GM21360 (cell line): ENCODE measurements around the gene TFAP2E.

Source experiments
- ATAC-seq: cut with Tn5 transposase; IDR thresholded peaks from one replicate; pipeline ENCODE4 v1.9.1; 2021; ENCODE audit warnings: mild to moderate bottlenecking, moderate library complexity; ENCODE audit not compliant: unreplicated experiment

The TFAP2E gene

DNA sequence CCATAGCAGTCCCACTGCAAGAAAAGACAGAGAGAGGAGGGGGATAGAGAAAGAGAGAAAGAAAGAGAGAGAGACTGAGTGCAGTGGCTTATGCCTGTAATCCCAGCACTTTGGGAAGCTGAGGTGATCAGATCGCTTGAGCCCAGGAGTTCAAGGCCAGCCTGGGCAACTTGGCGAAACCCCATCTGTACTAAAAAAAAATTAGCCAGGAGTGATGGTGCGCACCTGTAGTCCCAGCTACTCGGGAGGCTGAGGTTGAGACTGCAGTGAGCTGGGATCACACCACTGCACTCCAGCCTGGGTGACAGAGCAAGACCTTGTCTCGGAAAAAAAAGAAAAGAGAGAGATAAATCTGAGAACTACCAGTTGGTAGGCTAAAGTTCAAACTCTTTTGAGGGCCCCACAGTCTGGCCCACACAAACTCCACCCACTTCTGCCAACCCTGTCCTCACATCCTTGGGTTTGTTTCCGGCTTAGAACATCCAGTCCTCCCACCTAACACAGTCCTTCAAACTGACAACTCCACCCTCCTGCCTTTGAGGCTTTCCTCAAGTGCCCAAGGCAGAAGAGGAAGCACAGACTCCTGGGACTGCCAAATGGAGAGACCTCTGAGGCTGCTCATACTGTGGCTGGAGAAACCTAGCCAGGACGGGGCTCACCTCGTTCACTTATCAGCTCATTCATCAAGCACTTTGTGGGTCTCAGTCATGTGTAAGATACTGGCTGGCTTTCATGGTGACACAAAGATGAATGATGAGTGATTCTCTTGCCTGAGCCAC, 20.1 kb downstream of the TFAP2E start:
- ATAC-seq, result no peak

DNA sequence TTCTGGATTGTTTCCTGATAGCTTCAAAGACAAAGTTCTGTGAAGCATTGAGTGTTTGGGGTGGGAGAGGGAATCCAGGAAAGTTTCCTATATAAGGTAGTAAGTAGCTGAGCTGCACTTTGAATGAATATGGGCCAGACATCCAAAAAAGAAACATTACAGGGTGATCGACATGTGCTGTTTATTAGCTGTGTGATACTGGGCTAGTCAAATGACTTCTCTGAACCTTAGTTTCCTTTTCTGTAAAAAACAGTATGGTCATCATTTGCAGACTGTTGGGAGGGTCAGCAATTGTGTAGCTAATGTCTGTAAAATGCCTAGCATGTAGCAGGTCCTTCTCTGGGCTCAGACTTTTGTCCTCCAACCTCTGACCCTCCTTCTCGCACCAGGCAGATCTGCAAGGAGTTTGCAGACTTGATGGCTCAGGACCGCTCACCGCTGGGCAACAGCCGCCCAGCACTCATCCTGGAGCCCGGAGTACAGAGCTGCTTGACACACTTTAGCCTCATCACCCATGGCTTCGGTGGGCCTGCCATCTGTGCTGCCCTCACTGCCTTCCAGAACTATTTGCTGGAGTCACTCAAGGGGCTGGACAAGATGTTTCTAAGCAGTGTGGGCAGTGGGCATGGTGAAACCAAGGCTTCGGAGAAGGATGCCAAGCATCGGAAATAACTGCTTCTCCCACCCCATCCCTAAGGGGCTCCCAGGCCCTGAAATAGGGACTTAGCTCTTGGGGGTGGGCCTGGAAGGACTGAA, 21.1 kb downstream of the TFAP2E start:
- no peak for ATAC-seq

DNA sequence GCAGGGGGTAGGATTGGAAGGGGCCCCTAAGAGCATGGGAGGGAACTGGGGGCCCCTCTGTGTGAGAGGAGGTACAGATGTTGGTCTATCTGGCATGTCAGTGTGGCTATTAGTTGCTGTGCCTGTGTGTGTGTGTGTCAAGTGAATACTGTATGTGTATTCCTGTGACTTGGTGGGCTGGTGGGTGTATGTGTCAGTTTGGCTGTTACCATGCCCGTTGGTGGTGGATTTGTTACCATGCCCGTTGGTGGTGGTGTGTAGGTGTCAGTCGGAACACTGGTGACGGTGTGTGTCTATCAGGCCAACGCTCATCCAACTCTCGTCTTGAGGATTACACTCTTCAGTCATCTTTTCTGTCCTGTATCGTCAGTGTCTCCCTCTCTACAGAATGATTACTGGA, 22.6 kb downstream of the TFAP2E start:
- ATAC-seq, result no peak

DNA sequence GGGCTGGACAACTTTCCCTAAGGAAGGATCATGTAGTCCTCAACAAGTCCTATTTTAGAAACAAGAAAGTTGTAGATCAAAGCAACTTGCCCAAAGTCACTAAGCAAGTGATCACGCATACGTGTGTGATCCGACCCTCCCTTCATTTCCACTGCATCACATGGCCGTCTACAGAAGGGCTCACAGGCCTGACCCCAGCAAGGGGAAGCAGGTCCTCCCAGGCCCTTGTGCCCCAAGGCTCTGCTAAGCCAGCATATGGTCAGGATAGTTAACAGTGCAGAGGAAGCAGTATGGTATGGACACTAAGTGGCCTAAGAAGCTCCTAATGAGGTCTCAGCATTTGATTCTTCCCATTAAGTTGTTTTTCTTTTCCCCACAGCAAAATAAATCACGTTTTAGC, 24.8 kb downstream of the TFAP2E start:
- ATAC-seq, result no peak

DNA sequence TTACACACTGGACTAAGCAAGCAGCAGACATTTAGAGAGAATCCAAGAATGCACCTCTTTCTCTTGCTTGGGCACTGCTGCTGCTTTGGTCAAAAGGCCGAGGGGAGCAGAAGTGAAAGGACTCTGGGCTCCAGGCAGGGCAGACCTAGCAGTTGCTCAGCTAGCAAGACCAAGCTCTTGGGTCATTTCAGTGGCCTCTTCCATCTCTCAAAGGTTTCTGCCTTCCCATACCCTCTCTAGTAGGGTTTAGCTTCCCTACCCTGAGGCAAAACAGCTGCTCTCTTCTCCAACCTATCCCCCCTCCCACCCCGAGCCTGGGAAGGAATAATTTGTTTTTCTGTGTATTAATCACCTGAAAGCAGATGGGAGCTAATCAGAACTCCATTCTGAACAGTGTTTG, 25.8 kb downstream of the TFAP2E start:
- ATAC-seq, result no peak

DNA sequence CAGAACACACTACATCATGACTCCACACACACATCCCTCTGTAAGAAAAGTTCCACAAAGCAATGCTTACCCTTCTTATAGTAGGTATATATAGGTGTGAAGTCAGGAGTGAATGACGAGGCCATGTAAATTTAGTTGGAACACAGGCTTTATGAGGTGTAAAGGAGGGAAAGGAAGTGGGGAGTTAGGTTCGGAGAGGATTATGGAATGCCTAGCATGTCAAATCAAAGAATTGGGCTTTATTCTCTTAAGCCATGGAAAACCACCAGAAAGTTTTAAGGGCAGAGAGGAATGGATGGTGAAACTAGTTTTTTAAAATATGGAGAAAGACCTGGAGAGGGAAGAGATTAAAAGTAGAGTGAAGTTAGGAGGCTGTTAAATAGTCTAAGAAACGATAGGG, 26.3 kb downstream of the TFAP2E start:
- ATAC-seq, result no peak

DNA sequence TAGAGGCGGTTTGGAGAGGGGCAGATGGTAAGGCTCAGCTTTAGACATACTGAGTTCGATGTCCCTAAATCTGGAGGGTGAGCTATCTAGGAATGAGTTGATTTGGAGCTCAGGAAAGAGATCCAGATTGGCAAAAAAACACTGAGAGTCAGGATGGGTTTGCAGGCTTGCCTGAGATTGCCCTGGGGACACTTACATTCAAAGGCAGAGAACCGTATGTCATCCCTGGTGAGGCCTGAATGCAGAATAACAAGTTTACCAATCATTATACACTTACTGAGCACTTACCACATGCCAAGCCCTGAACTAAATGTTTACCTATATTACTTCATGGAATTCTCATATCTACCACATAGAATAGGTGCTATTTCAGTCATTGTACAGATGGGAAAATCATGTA, 27.5 kb downstream of the TFAP2E start:
- ATAC-seq, result no peak

DNA sequence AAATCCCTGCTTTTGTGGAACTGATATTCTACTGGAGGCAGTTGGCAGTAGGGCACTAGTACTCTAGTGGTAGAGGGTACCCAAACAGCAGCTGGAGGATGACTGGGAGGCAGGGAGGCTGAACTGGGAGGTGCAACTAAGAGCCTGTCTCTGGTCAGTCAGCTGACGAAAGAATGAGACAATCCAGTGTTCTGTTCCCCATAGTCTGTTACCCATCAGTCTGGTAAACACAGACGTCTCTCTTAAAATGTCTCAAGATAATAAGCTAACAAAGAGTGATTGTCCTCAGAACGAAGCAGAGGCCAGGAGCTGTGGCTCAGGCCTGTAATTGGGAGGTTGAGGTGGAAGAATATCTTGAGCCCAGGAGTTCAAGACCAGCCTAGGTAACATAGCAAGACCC, 30.4 kb downstream of the TFAP2E start:
- no peak for ATAC-seq

DNA sequence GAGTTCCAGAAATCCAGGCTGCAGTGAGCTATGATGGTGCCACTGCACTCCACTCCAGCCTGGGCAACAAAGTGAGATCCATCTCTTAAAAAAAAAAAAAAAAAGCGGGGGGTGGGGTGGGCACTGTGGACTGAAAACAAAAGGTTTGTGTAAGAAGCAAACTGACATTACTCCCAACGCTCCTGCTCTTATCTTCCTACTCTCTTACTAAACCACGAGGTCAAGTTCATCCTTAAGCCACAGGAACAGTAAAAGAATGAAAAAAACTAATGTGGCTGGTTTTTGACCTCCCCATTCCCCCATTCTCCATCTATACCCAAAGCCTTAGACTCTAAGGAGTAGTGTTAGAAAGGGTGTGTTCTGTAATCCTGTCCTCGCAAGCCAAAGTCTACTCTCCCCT, 30.8 kb downstream of the TFAP2E start:
- ATAC-seq, result no peak

DNA sequence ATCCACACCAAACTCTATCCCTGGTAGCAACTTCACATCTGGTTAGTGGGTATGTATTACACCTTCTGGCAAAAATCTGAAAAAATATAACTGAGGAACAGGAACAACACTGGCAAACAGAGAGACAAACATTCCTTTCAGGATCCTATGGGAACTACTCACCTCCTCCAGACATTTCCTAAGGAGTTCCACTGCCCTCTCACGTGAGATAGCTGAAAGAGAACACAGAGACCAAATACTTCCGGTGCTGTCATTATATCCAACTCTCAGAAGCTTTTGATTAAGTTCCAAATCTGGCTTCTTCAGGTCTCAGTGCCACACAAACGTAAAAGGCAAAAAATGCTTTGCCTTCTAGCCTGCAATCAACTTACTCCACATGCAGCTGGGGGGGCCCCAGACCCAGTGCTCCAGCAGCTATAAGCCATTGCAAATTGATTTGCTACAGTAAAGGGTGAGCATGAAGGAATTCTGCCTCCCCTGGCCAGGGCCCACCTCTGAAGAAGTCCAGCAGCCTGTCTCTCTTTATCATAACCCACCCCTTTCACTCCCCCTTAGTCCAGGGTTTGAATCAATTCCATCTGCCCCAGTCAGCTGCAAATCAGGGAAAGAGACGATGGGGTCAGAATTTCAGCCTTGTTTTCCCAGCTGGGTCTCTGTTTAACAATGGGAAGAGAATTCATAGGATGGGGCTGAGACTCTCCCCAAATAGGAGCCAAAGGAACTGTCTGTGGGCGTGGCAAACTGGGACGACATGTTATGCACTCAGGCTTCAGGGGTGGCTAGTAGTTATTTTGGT, 32.2 kb downstream of the TFAP2E start:
- no peak for ATAC-seq

DNA sequence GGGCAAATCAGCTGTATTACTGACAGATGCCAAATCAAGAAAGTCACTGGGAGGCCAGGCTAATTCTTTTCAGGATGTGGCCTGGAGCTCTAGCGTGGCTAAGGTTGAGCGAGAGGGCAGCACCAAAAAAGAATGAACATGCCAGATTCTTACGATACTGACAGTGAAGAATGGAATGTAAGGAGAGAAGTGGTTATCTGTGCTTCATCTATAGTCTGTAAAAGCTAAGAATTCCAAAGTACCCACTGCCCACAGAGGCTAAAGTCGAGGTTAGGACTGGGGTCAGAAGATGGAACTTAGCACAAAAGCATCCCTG, 32.7 kb downstream of the TFAP2E start:
- no peak for ATAC-seq

DNA sequence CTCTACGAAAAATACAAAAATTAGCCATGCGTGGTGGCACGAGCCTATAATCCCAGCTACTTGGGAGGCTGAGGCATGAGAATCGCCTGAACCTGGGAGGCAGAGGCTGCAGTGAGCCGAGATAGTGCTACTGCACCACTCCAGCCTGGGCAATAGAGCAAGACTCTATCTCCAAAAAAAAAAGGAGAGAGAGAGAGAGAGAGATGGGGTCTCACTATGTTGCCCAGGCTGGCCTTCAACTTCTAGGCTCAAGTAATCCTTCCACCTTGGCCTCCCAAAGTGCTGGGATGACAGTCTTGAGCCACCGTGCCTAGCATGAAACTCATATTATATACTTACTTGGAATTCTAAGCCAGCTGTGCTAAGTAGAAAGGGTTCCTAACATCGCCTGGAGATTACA, 38.5 kb downstream of the TFAP2E start:
- ATAC-seq, result no peak

DNA sequence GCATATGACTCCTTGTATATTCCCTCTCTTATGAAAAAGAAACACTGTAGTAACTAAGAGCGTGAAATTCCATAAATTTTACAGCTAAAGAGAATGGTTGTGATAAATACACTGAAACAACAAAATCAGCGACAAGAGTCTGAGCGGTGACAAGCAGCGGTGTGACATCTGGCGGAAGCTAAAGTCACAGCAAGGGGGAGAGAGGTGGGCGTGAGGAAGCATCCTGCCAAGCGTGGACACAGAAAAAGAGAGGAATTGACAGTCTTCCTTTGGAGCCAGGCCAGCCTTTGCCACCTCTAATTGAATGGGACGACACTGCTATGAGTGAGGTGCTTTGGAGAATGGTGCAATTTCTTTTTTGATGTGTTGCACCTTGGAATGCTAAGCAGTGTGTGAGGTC, 42.3 kb downstream of the TFAP2E start:
- no peak for ATAC-seq

DNA sequence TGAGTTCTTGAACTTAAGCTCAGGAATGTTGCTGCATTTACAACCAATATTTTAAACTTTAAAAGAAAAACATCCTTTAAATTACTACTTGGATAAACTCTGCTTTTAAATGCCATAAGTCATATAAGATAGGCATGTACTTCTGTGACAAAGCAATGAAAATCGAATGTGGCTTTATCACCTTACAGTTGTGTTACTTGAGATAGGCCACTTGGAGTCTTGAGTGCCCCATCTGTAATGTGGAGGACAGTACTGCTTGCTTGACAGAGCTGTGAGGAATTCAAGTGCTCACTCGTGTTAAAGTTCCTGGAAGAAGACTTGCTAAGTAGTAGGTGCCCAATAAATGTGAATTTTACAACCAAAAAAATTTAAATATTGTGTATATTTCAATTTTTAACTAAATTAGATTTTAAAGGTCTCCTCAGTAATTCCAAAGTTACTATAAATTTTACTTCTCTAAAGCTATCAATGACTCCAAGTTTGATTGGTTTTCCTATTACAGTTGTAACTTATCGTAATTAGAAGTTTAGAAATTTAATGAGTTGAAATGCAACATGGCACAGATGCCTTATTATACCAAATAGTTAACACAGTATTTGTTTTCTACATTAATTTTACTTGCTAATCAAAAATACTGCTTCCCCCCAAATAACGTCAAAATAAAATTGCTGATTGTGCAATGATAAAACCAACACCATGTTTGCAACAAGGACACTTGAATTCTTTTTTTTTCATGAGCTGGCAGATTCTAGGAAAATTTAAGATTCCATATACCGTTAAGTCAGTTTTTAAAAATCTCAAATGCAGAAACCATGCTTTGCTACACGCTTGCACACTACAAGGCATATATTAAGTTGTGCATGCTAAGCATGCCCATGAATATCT, 46.4 kb downstream of the TFAP2E start:
- no peak for ATAC-seq

DNA sequence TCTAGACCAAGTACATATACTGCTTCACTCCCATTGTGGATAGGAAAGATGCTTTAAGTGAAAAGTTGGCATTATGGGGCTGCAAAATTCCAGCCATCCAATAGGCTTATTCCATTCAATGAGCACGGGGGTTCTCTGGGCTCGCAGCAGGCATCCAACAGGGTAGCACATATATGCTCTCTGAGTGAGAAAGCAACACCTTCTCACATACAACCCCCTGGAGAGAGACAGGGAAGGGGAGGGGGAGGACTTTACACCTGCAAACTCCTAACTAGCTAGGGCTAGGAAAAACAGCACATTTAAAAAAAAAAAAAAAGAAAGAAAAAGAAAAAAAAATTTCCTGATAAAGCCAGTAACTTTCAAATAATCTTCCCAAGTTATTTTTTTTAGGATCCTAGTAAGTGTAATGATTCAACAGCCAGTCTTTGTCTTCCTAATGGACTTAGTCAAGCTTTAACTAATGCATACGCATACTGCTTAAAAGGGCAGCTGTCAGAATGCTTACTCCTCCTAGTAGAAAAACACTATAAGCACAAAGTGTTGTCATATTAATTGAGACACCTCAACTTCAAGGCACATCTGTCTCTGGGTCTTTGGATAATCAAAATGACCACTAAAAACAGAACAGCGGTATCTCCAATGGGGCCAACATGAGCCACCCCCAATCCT, 49.5 kb downstream of the TFAP2E start:
- ATAC-seq, result no peak

DNA sequence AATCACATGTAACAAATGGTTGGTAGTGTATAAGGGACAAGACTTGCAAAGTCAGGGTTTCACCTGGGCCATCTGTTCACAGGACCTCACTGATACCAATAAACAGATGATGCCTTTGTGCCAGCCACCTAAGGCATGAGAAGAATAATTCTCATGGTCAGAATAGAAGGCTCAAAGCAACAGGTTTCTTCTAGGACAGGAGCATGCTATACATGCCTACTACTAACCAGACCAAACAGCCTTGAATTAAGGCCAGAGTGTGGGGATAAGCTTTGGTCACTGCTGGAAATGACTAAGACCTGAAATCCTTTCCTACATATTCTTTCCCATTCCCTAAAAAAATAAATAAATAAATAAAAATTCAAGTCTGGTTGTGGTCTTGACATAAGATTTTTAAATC, 50.7 kb downstream of the TFAP2E start:
- ATAC-seq, result no peak

DNA sequence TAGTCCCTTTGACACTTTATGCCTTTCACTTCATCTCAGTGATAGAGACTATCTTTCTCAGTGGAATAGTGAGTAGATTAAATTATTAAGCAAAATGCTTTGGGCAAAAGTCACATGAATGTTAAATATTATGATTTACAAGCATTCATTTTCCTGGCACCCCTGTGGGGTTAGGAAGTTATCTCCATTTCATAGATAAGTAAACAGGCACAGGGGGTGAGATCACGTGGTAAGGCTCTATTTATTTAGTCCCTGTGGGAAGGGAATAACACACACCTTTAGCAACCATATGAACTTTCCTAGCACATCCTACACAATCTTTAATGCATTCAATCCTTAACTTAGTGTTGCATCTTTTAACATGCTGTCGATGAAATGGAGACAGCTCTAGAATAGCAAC, 55.9 kb downstream of the TFAP2E start:
- ATAC-seq, result no peak

DNA sequence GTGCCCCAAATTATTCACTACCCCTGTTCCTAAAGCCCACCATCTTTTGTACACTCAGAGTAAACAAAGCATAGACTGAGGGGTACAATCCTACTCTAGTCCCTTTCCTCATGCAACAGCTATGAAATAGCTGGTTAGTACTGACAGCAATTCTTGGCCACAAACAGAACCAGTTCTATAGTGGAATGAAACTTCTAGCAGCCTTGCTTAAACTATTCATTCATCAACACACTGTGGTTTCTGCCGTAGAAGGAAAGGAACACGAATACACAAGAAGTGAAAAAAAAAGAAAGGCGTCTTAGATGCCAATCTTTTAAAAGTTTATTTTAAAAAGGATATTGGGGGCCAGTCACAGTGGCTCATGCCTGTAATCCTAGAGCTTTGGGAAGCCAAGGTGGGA, 58.3 kb downstream of the TFAP2E start:
- no peak for ATAC-seq

DNA sequence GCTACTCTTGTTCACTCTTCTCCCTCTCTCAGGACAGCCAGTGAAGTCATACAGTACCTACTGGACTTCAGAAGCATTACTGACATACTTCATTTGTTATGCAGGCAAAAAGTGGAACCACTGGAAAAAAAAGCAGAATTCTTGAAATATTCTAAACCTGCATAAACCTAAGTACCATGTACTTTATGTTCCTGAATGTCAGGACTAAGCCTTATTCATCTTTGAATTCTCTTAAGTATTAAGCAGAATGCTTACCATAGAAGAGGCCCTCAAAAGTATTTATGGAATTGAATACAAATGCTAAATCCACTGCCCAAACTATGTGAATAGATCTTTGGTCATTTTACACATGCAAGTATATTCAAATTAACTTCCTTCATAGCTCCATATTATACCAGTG, 60.4 kb downstream of the TFAP2E start:
- no peak for ATAC-seq

DNA sequence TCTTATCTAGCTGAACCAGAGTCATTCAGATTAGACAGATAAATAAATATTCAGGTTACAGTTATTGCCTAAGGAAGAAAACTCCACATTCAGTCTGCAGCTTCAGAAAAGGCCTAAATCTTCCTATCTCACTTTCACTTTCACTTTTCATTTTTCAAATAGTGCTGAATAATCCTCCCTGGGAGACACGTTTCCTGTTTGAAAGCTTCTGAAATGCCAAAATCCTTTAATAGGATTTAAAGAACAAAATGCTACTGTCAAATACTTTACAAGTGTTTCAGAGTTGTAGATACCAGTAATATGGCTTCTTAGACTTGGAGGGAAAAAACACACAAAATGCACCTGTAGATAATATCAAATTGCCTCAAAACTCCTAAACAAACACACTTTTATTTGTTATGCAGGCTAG, 64.3 kb downstream of the TFAP2E start:
- ATAC-seq, result no peak
